ENCODE results near the gene PYDC2. TPM values are rescaled to one million over a fixed set of nuclear protein-coding genes. Genes with fewer than 3 reads are reported as not detected.
A peak's percentile ranks its signal among the peaks of the same experiment; 100 is the strongest.

PYDC2 gene
- total RNA-seq, 1 donor from 2014 or later: not detected

DNA sequence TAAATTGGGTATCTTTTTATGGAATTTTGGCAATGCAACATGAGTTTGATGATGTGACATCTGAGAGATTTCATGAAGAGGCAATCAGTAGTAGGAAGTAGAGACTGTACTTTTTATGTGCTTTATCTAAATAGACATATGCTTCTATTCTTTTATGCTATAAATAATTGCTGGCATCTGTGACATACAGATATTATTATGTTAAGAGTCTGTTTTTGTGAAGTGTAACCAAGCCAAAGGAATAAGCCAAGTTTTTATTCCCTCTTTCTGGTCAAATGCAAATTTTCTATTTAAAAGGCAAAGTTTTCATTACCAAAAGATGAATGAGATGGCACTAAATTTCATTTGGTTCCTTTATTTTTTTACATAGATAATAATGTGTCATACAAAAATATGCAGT lies 32.4 kb downstream of the PYDC2 start:
- Mint-ChIP-seq H3K9me3 (ENCODE audit: unreplicated experiment) (no peaks in the 10 kb centered on the region), H3K4me1 (ENCODE audit: low read depth, unreplicated experiment) (no peaks in the 10 kb centered on the region), H3K27ac (ENCODE audit: unreplicated experiment) (no peak overlapping the region), H3K4me3 (ENCODE audit: unreplicated experiment) (no peak overlapping the region), H3K27me3 (ENCODE audit: unreplicated experiment) (no peaks in the 10 kb centered on the region), H3K36me3 (ENCODE audit: unreplicated experiment) (no peaks in the 10 kb centered on the region)
- TF ChIP-seq, protein P1, sequence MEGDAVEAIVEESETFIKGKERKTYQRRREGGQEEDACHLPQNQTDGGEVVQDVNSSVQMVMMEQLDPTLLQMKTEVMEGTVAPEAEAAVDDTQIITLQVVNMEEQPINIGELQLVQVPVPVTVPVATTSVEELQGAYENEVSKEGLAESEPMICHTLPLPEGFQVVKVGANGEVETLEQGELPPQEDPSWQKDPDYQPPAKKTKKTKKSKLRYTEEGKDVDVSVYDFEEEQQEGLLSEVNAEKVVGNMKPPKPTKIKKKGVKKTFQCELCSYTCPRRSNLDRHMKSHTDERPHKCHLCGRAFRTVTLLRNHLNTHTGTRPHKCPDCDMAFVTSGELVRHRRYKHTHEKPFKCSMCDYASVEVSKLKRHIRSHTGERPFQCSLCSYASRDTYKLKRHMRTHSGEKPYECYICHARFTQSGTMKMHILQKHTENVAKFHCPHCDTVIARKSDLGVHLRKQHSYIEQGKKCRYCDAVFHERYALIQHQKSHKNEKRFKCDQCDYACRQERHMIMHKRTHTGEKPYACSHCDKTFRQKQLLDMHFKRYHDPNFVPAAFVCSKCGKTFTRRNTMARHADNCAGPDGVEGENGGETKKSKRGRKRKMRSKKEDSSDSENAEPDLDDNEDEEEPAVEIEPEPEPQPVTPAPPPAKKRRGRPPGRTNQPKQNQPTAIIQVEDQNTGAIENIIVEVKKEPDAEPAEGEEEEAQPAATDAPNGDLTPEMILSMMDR (IDR thresholded peaks at IDR 0.05; ENCODE audit: partially characterized antibody, unreplicated experiment): no peak
- no peak for DNase-seq

DNA sequence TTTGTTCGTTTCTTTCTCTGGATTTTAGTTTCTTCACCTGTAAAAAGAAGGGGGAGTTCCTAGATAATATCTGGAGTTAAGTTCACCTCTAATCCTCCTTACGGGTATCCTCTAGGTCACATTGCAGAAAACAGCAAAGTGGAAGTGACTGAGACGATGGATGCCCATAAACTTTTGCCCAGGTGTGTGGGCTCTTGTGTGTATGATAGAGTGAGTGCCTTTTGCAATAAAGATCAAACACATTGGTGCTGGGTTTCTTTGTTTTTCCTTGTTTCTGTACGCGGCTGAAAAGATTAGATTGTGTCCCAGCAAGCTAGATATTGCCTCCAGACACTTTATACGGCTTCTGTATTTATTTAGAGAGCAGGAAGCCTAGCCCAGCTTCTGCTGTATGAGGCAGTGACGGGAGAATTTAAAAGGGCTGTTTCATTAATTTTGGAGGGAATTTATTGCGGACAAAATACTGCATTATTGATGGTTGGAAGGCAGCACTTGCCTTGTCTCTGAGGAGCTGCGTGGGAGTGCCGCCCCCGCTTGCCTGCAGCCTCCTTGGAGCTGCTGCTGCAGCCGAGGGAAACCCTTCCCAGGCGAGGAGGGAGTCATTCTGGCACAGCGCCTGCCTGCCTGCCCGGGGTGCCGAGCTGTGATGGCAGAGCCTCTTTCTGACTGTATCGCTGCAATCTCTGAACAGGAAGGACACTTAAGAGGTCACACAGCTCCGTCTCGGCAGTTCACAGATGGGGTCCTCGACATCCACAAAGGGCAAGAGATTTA lies 38.5 kb downstream of the PYDC2 start:
- no peaks in the 10 kb centered on the region for H3K9me3 Mint-ChIP-seq (ENCODE audit: unreplicated experiment)
- no peaks in the 10 kb centered on the region for H3K36me3 Mint-ChIP-seq (ENCODE audit: unreplicated experiment)
- no peaks in the 10 kb centered on the region for H3K4me1 Mint-ChIP-seq (ENCODE audit: low read depth, unreplicated experiment)
- H3K4me3 Mint-ChIP-seq (ENCODE audit: unreplicated experiment): no peak overlapping the region
- H3K27me3 Mint-ChIP-seq (ENCODE audit: unreplicated experiment): no peaks in the 10 kb centered on the region
- DNase-seq: peak; percentile 29
- TF ChIP-seq, protein P1 (IDR thresholded peaks at IDR 0.05; ENCODE audit: partially characterized antibody, unreplicated experiment): no peak
- H3K27ac Mint-ChIP-seq (ENCODE audit: unreplicated experiment): no peak overlapping the region

DNA sequence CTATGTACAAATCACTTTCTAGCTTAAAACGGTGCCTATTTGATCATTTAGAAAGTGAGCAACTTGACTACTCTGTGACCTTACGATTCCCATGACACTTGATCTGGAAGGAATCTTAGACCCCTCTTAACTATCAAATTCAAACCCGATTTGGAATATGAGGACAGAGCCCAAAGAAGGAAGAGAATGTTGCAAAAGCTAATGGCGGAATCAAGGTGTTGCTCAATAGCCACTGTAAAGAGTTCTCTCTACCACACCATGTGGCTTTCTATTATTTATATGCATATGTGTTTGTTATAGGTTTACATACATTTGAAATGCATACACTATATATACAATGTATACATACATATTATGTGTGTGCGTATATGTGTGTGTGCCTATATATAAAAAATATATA lies 39.9 kb downstream of the PYDC2 start:
- Mint-ChIP-seq H3K4me3 (ENCODE audit: unreplicated experiment) (no peak overlapping the region), H3K9me3 (ENCODE audit: unreplicated experiment) (no peaks in the 10 kb centered on the region), H3K36me3 (ENCODE audit: unreplicated experiment) (no peaks in the 10 kb centered on the region), H3K4me1 (ENCODE audit: low read depth, unreplicated experiment) (no peaks in the 10 kb centered on the region), H3K27me3 (ENCODE audit: unreplicated experiment) (no peaks in the 10 kb centered on the region), H3K27ac (ENCODE audit: unreplicated experiment) (no peak overlapping the region)
- no peak for DNase-seq
- TF ChIP-seq, protein P1 (IDR thresholded peaks at IDR 0.05; ENCODE audit: partially characterized antibody, unreplicated experiment): no peak

DNA sequence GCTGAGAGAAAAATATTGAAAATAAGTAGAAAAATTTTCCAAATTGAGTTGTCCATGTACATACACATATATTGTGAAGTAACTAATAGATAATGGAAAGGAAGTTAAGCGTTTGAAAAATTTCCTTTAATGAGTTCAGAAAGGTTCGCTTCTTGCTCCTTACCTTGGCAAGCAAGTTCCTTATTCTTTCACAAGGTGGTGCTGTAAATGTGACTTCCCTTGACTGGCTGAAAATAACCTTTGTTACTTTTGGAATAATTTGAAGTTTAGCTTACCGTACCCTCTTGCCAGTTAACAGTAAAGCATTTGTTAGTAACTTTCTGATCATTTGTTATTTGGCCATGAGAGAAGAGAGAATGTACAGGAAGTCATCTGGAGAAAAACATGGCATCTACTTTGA lies 41.6 kb downstream of the PYDC2 start:
- no peak for DNase-seq
- no peaks in the 10 kb centered on the region for H3K9me3 Mint-ChIP-seq (ENCODE audit: unreplicated experiment)
- H3K4me1 Mint-ChIP-seq (ENCODE audit: low read depth, unreplicated experiment): no peaks in the 10 kb centered on the region
- H3K27me3 Mint-ChIP-seq (ENCODE audit: unreplicated experiment): no peaks in the 10 kb centered on the region
- TF ChIP-seq, protein P1 (IDR thresholded peaks at IDR 0.05; ENCODE audit: partially characterized antibody, unreplicated experiment): peak; percentile 24
- no peaks in the 10 kb centered on the region for H3K36me3 Mint-ChIP-seq (ENCODE audit: unreplicated experiment)
- no peak overlapping the region for H3K4me3 Mint-ChIP-seq (ENCODE audit: unreplicated experiment)
- no peak overlapping the region for H3K27ac Mint-ChIP-seq (ENCODE audit: unreplicated experiment)

DNA sequence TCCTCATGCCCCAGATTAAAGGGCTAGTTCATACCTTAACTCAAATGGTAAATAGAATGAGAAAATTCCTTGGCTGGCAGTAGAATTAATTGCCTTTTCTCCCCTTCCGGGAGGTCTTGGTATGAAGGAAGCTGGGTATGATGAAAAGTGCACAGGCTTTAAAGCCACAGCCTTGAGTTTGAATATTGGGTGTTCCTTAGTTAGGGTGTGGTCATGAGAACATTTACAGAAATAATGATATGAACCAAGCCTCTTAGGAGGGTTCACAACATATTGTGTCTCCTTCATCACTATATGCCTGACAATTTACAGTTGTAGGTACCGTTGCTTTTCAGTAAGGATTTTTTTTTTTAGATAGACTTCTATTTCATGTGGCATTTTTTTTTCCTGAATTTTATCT lies 48.1 kb downstream of the PYDC2 start:
- H3K4me1 Mint-ChIP-seq (ENCODE audit: low read depth, unreplicated experiment): no peaks in the 10 kb centered on the region
- no peak for DNase-seq
- no peak overlapping the region for H3K4me3 Mint-ChIP-seq (ENCODE audit: unreplicated experiment)
- no peaks in the 10 kb centered on the region for H3K36me3 Mint-ChIP-seq (ENCODE audit: unreplicated experiment)
- no peak overlapping the region for H3K27ac Mint-ChIP-seq (ENCODE audit: unreplicated experiment)
- H3K27me3 Mint-ChIP-seq (ENCODE audit: unreplicated experiment): no peaks in the 10 kb centered on the region
- H3K9me3 Mint-ChIP-seq (ENCODE audit: unreplicated experiment): no peaks in the 10 kb centered on the region
- TF ChIP-seq, protein P1 (IDR thresholded peaks at IDR 0.05; ENCODE audit: partially characterized antibody, unreplicated experiment): no peak

Data from glutamatergic neuron (in vitro differentiated cells).